BJ (cell line): ENCODE results near the gene DRD2. TPM values are rescaled to one million over a fixed set of nuclear protein-coding genes. Genes with fewer than 3 reads are reported as not detected.

Experiments used
- CTCF ChIA-PET: fragments of 350-600 bp; formaldehyde crosslinking; extraction: SDS; loops from one replicate; lab custom pipeline; 2021; ENCODE audit warnings: antibody characterized with exemption, inconsistent platforms; lab: Yijun Ruan, JAX
- POLR2A ChIA-PET: fragments of 300-600 bp; sonication (Branson Sonifier 250); formaldehyde crosslinking; extraction: SDS; loops from one replicate; lab custom pipeline; 2021; ENCODE audit warnings: antibody characterized with exemption; lab: Charles Lee
- DNase-seq: peaks from one replicate; pipeline ENCODE4 v3.0.0-alpha.2; 2011; ENCODE audit warnings: low read depth
- H3K27me3 ChIP-seq: 2 replicates; pipeline ENCODE4 v1.6.0; 2011; ENCODE audit warnings: low read length; ENCODE audit not compliant: control insufficient read depth, insufficient read depth
- H3K36me3 ChIP-seq: 2 replicates; pipeline ENCODE4 v1.5.1; 2011; ENCODE audit warnings: low read length; ENCODE audit not compliant: control insufficient read depth, insufficient read depth
- H3K4me3 ChIP-seq: 2 replicates; pipeline ENCODE4 v1.5.1; 2011; ENCODE audit warnings: low read depth, mild to moderate bottlenecking, control low read depth, low read length
- polyA plus RNA-seq: library from polyadenylated mRNA; depleted of rRNA; stranded (reverse); fragments of >200 nt; gene quantifications from 2 replicates; pipeline ENCODE4 v1.2.3, GENCODE V29; 2011
- TF ChIP-seq, protein P1 (sequence below): IDR thresholded peaks from 2 replicates; pipeline ENCODE4 v1.5.1; 2011; ENCODE audit warnings: low read depth, mild to moderate bottlenecking, control low read depth, inconsistent platforms, low read length, moderate library complexity; ENCODE audit not compliant: insufficient read depth

DRD2 gene
- polyA plus RNA-seq, 1 experiment: not detected

DNA sequence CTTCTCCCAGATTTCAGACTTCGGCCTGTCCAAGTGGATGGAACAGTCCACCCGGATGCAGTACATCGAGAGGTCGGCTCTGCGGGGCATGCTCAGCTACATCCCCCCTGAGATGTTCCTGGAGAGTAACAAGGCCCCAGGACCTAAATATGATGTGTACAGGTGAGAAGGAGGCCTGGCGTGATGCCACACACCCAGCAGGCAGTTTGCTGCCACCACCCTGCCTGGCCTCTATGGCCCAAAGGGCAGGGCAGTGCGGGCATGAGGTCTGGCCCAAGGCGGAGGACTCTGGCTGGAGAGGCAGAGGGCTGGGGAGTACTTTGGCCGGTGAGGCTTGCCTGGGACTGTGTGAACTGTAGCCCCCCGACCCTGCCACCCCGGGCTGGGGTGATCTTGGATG, 80.3 kb downstream of the DRD2 start:
- Histone ChIP-seq H3K36me3 (no peaks in the 10 kb centered on the region), H3K4me3 (no peak overlapping the region), H3K27me3 (peaks cover 5% of the 10 kb centered on the region; the same call in 1 of the 2 replicates)
- ChIA-PET CTCF (interaction anchor here (0.6 kb wide), 1 partner anchor 84 kb away, joined by 4 read pairs; no protein-coding TSS in a partner anchor), POLR2A (no interaction called here)
- no peak for DNase-seq
- TF ChIP-seq, protein P1, sequence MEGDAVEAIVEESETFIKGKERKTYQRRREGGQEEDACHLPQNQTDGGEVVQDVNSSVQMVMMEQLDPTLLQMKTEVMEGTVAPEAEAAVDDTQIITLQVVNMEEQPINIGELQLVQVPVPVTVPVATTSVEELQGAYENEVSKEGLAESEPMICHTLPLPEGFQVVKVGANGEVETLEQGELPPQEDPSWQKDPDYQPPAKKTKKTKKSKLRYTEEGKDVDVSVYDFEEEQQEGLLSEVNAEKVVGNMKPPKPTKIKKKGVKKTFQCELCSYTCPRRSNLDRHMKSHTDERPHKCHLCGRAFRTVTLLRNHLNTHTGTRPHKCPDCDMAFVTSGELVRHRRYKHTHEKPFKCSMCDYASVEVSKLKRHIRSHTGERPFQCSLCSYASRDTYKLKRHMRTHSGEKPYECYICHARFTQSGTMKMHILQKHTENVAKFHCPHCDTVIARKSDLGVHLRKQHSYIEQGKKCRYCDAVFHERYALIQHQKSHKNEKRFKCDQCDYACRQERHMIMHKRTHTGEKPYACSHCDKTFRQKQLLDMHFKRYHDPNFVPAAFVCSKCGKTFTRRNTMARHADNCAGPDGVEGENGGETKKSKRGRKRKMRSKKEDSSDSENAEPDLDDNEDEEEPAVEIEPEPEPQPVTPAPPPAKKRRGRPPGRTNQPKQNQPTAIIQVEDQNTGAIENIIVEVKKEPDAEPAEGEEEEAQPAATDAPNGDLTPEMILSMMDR: no peak

DNA sequence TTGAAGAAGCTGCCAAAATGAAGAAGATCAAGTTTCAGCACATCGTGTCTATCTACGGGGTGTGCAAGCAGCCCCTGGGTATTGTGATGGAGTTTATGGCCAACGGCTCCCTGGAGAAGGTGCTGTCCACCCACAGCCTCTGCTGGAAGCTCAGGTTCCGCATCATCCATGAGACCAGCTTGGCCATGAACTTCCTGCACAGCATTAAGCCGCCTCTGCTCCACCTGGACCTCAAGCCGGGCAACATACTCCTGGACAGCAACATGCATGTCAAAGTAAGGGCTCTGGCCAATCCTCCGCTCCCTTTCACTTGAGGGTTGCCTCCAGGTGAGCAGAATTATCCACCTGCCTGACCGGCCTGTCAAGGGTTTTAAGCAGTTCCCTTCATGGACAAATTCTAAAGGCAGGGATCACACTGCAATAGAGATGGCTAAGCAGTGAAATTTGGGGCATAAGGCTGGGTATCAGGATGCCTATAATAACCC, 81.7 kb downstream of the DRD2 start:
- TF ChIP-seq, protein P1: no peak
- ChIA-PET CTCF (no interaction called here), POLR2A (no interaction called here)
- no peaks in the 10 kb centered on the region for H3K36me3 ChIP-seq
- DNase-seq: no peak
- H3K4me3 ChIP-seq: no peak overlapping the region
- H3K27me3 ChIP-seq: peaks cover 7% of the 10 kb centered on the region

DNA sequence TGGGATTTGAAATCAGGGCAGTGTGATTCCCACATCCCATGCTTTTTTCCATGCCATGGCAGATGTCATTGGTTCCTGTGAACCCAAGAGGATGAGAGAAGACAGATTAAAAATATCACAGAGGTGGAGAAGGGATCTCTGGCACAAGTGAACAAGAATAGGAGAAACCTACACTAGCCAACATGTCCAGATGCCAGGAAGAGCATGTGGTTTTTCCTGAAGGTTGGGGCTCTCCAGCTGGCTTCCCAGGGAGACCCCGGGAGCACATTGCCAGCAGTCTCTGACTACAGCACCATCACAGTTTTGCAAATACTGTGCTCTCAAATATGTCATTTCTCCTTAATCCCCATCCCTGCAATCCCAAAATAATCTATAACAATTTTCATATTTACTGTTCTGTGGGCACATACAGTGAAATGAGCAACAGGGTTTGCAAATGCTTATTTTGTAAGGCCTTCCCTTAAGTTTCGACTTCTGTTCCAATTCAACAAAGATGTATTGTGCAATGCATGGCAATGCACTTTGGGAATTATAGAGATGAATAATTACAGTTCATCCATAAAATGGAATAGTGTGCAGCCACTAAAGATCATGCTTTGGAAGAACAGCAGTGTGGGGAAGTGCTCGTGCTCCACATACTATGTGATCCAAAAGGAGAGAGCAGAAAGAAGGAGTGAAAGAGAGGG, 82.8 kb downstream of the DRD2 start:
- no peak overlapping the region for H3K4me3 ChIP-seq
- peaks cover 14% of the 10 kb centered on the region for H3K27me3 ChIP-seq
- TF ChIP-seq, protein P1: no peak
- H3K36me3 ChIP-seq: no peaks in the 10 kb centered on the region
- CTCF ChIA-PET: no interaction called here
- no peak for DNase-seq
- POLR2A ChIA-PET: no interaction called here

DNA sequence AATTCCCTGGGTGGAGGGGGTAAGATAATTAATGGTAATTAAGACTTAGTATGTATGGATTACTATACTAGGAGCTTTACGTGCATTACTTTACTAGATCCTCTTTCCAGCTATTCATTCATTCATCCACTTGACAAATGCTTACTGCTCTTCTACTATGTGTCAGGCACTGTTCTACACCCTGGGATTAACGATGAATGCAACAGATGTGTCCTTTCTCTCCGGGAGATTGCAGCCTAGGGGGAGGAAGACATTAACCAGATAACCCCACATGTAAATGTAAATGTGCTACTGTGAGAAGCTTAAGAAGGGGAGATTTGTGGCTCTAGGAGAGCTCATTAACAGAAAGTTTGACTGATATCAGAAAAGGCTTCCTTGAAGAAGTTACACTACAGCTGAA, 85.9 kb downstream of the DRD2 start:
- TF ChIP-seq, protein P1: no peak
- CTCF ChIA-PET: no interaction called here
- DNase-seq: no peak

DNA sequence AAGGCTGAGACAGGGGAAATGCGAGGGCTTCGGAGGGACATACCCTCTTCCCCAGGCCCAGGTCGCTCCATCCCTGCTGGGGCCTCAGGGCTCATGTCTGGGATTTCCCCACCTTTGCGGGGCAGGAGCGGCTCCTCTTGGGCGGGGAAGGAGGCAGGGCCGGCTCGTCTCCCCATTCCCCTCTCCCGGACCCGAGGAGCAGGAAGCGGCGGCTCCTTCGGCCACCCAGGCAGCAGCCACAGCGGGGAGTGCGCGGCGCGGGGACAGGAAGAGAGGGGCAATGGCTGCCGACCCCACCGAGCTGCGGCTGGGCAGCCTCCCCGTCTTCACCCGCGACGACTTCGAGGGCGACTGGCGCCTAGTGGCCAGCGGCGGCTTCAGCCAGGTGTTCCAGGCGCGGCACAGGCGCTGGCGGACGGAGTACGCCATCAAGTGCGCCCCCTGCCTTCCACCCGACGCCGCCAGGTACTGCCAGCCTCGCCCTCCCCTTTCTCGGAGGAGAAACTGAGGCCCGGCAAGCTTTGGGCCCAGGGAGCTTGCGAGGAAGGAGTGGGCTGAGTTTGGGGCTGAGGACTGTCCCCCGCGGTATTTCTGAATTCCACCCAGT, 87.5 kb downstream of the DRD2 start, which contains the start of gene ANKK1:
Gene ANKK1 (plus strand): TSS at position 175 of the 607 bp plus-strand sequence. CDS start 106 bp downstream, at position 281.
- TF ChIP-seq, protein P1: peak; percentile 13; the same call in 1 of the 2 replicates
- Histone ChIP-seq H3K4me3 (no peak within 1 kb of the TSS), H3K36me3 (no peaks in the 10 kb centered on the region), H3K27me3 (peaks cover 16% of the 10 kb centered on the region)
- ChIA-PET CTCF (no interaction called here), POLR2A (no interaction called here)
- DNase-seq: no peak

More for the DNA sequence above, 85.9 kb downstream of the DRD2 start:
- Histone ChIP-seq H3K4me3 (no peak overlapping the region), H3K27me3 (peaks cover 18% of the 10 kb centered on the region), H3K36me3 (no peaks in the 10 kb centered on the region)
- POLR2A ChIA-PET: no interaction called here
